Measurements from ENCODE around the gene CLEC2L.

CLEC2L gene

GRCh38 chr7:139559364-139560105, 36.0 kb downstream of the CLEC2L start:
- FAIRE-seq: no peak

DNA sequence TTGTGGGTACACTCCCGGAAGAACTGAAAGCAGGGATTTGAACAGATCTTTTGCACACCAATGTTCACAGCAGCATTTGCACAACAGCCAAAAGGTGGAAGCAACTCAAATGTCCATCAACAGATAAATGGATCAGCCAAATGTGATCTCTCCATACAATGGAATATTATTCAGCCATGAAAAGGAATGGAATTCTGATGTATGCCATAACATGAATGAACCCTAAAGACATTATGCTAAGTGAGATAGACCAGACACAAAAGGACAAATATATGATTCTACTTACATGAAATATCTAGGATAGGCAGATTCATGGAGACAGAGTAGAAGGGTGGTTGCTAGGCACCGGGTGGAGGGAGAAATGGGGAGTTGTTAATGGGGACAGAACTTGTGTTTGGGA, 36.7 kb downstream of the CLEC2L start:
- FAIRE-seq: no peak

- FAIRE-seq: no peak
Measured at GRCh38 chr7:139560678-139561077, 37.2 kb downstream of the CLEC2L start.

GRCh38 chr7:139562491-139562890, 39.0 kb downstream of the CLEC2L start:
- FAIRE-seq: no peak

DNA sequence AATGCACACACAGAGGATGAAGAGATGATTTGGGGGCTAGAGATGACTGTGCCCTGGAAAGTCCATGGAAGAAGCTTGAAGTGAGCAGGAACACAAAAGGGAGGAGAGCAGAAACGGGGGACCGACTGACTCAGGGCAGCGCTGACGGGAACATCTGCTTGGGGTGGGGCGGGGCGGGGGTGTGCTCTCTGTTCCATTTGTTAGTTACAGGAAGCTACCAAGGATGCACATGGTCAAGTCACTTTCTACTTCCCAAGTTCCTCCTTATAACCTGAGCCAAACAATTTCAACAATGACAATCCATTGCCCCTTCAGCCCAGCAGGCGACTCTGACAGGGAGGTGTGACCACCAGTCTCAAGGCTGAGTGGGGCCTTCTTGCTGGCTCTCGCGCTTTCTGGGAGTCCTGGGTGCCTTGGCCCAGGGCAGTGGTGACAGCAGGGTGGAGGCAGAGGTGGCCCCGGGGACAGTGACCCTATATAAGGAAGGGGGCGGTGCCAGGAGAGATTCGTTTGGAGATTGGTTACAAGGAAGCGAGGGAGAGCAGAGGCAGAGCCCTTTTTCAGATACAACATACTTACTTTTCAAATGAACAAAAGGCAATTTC, 39.6 kb downstream of the CLEC2L start:
- no peak for FAIRE-seq

GRCh38 chr7:139563856-139564255, 40.4 kb downstream of the CLEC2L start:
- FAIRE-seq: no peak

DNA sequence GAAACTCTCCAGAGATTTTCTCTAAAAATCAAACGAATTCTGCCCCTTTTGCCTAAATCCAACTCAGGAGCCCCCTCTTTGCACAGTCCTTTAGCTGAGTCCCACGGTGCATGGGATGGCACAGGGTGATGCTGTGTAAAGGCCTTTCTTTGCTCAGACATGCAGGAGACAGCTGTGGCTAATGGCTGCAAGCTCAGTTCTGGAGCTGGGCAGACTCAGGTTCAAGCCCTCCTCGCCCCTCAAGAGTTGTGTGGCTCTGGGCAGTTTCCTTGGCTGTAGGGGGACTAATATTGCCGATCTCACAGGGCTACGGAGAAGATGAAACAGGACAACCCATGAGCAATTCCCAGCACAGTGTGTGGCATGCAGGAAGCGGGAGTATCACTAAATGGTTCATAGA, 42.6 kb downstream of the CLEC2L start:
- no peak for FAIRE-seq

GRCh38 chr7:139566736-139567646, 43.5 kb downstream of the CLEC2L start:
- FAIRE-seq: no peak

DNA sequence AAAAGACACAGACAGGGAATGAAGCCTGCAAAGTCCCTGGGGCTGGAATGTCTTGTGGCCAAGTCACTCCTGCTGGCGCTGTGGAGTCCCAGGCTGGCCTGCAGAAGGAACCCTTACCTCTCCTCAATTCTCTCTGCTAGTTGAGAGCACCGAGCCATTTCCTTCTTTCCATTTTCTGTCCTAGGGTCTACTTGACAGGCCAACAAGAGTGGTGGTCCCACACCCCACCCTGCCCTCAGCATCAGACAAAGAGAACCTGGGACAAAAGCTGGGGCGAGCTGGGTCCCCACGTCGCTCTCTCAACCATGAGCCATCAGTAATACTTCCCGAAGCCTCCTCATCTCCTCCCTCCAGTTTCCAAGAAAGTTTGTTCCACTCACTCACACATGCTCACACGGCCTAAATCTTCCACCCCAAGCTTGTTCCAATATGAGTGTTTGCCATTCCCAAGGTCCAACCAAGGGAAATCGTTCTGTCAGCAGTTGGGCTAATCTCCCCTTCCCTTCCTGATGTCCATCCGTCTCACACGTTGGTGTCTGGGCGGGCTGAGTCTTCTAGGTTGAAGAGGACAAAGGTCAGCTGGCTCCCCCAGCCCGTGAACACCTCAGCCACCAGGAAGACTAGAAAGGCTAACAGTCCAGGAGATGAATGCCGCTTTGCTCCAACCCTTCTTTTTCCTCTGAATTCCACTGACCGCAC, 44.3 kb downstream of the CLEC2L start:
- no peak for FAIRE-seq

- FAIRE-seq: no peak
Measured at GRCh38 chr7:139568346-139568675, 44.8 kb downstream of the CLEC2L start.

DNA sequence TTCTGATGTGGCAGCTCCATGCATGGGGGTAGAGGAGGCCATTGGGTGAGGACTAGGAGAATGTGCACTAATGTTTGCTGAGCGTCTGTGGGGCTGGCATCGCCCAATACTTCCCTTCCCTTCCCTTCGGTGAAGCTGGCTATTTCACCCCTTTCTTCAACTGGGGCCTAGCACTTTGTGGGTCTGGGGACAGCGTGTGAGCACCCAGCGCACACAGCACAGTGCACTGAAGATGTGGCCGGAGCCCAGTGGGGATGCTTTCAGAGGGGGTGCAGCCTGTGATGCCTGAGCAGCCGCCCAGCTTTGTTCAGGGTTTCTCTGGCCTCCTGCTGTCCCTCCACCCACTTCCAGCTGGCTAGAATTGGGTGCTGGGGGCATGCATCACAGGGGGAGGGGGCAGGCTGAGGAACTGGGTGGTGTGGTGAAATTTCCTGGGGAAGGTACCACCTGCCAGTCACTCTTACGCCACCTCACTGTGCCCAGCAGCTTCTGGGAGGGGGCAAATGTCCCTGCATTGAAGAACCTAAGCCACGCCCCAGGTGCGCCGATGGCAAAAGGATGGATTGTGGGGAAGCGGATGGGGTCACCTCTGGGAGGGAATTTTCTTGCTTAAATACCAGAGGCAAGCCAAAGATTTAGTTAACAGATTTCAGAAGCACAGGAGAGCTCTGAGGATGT, 45.5 kb downstream of the CLEC2L start:
- no peak for FAIRE-seq

GRCh38 chr7:139570119-139570518, 46.6 kb downstream of the CLEC2L start:
- no peak for FAIRE-seq

DNA sequence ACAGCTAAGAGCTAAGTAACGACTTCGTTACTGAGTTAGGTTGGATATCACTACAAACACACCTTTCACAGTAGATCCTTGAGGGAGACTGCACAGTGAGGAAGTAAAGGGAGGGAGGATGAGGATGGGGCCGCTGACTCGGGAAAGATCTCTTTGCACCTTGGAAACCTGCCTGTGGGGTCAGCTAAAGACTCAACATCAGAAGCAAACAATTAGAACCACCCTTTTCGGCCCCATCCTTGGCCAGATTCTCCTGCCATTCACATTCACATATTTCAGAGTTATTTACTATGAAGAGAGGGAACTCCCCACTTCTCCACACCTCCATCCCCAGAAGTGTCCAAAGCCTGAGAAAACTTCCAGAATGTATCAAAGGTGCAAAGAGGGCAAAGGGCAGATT, 47.1 kb downstream of the CLEC2L start:
- no peak for FAIRE-seq

- FAIRE-seq: no peak
Measured at GRCh38 chr7:139571190-139571589, 47.7 kb downstream of the CLEC2L start.

DNA sequence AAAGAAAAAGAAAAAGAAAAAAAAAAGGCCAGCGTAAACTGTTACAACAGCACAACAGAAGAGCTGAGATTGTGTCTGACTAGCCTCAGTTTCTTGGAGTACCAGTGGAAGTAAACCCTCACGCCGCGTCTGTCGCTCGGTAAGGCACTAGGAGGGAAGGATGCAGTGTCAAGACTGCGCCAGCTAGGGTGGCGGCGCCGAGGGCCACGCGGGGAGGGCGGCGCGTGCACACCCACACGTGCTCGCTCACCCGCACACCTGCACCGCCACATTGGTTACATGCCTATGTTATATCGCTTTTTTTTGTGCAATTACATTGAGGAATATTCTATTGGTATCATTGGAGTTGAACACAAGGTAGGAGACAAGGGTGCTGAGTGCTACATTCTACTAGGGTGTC, 48.2 kb downstream of the CLEC2L start:
- no peak for FAIRE-seq

GRCh38 chr7:139572071-139572470, 48.6 kb downstream of the CLEC2L start:
- no peak for FAIRE-seq

DNA sequence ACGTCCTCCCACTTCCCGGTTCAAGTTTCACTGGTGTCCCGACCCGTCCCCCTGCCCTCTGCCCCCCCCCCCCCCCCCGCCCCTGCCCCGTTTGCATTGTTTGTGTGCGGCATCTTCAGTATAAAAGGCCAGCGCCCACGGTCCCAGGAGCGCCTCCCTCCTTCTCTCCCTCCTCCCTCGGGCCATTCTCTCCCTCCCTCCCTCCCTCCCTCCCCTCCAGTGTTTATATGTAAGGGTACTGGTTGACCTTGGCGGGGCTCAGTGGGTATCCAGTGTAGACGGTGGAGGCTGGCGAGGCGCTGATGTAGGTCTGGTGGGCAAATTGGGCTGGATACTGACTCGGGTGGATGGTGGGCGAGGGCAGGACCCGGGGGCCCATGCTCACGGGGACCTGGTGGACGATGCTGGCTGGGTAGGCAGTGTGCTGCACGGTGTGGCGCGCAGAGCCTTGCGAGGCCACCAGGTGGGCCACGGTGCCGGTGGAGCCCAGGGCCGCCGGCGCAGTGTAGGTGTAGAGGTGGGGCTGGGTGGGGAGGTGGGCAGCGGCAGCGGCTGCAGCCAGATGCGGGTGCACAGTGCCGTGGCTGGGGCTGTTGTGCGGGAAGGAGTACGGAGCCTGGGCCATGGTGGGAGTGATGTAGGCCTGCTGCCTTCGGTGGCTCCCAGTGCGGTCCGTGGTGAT, 49.4 kb downstream of the CLEC2L start:
- no peak for FAIRE-seq

GRCh38 chr7:139573871-139574270, 50.4 kb downstream of the CLEC2L start:
- no peak for FAIRE-seq

GRCh38 chr7:139574618-139575337, 51.3 kb downstream of the CLEC2L start:
- FAIRE-seq: no peak

- FAIRE-seq: no peak
Measured at GRCh38 chr7:139575338-139575680, 51.8 kb downstream of the CLEC2L start.

GRCh38 chr7:139576179-139576973, 52.9 kb downstream of the CLEC2L start:
- no peak for FAIRE-seq

Measured in islet of Langerhans (tissue), 1 donor.